CD14-positive monocyte (primary cell): ENCODE results near the gene MYO18A. TPM values are rescaled to one million over a fixed set of nuclear protein-coding genes. Genes with fewer than 3 reads are reported as not detected.

ENCODE experiments used
- DNase-seq, 3 donors: peaks; one replicate each; pipeline ENCODE4 v3.0.0-alpha.2; 2011 to 2022
- H2AFZ ChIP-seq: 2 replicates; pipeline ENCODE4 v1.6.0; 2012; ENCODE audit warnings: mild to moderate bottlenecking, low read depth, low read length, inconsistent platforms; ENCODE audit not compliant: insufficient read depth, poor library complexity, severe bottlenecking
- H3K27ac ChIP-seq, 2 donors: 1 replicate in 1 of 2; 2 replicates in 1 of 2; pipeline ENCODE4 v1.5.1; 2012 to 2013; ENCODE audit warnings: low read length in 2 of 2, control low read depth in 1 of 2, inconsistent platforms in 1 of 2, low read depth in 1 of 2, mild to moderate bottlenecking in 1 of 2
- H3K27me3 ChIP-seq, 2 donors: one replicate each; pipeline versions ENCODE4 v1.6.0 to v1.6.1; 2011 to 2013; ENCODE audit warnings: low read length in 2 of 2; ENCODE audit not compliant: control insufficient read depth in 2 of 2, insufficient read depth in 2 of 2
- H3K36me3 ChIP-seq, 2 donors: replicated peaks in 1 of 2; 1 replicate in 1 of 2; 2 replicates in 1 of 2; pipeline versions ENCODE4 v1.5.1 to v1.6.1; 2012 to 2013; ENCODE audit warnings: low read length in 2 of 2, control low read depth in 1 of 2, inconsistent platforms in 1 of 2, mild to moderate bottlenecking in 1 of 2; ENCODE audit not compliant: insufficient read depth in 2 of 2, control insufficient read depth in 1 of 2
- H3K4me1 ChIP-seq, 2 donors: 1 replicate in 1 of 2; 2 replicates in 1 of 2; pipeline versions ENCODE4 v1.5.1 to v1.6.1; 2012 to 2013; ENCODE audit warnings: low read length in 2 of 2, control low read depth in 1 of 2, inconsistent platforms in 1 of 2, mild to moderate bottlenecking in 1 of 2, moderate library complexity in 1 of 2; ENCODE audit not compliant: insufficient read depth in 2 of 2, control insufficient read depth in 1 of 2
- H3K4me2 ChIP-seq: replicated peaks from 2 replicates; pipeline ENCODE3; 2012; ENCODE audit warnings: low read length, moderate library complexity, mild to moderate bottlenecking; ENCODE audit not compliant: poor library complexity, severe bottlenecking; ENCODE audit errors: extremely low read depth
- H3K4me3 ChIP-seq, 3 experiments: fragments of 200-600 bp in 1 of 3; sonication (generic) in 1 of 3; replicated peaks in 1 of 3; 1 replicate in 2 of 3; 2 replicates in 1 of 3; pipeline ENCODE4 v1.5.1; 2011 to 2013; ENCODE audit warnings: low read length in 3 of 3, mild to moderate bottlenecking in 3 of 3, control low read depth in 2 of 3, low read depth in 2 of 3, inconsistent platforms in 1 of 3, moderate library complexity in 1 of 3
- H3K79me2 ChIP-seq: 2 replicates; pipeline ENCODE4 v1.6.0; 2012; ENCODE audit warnings: mild to moderate bottlenecking, control low read depth, inconsistent platforms, low read length, moderate library complexity; ENCODE audit not compliant: insufficient read depth
- H3K9ac ChIP-seq: 2 replicates; pipeline ENCODE4 v1.6.0; 2017; ENCODE audit warnings: low read length, mild to moderate bottlenecking; ENCODE audit not compliant: insufficient read depth, poor library complexity, severe bottlenecking
- H3K9me3 ChIP-seq, 2 donors: replicated peaks in 1 of 2; 1 replicate in 1 of 2; 2 replicates in 1 of 2; pipeline versions ENCODE4 v1.5.1 to v1.6.1; 2012 to 2013; ENCODE audit warnings: low read length in 2 of 2, control low read depth in 1 of 2; ENCODE audit not compliant: control insufficient read depth in 1 of 2, insufficient read depth in 1 of 2
- H4K20me1 ChIP-seq: 2 replicates; pipeline ENCODE4 v1.6.0; 2012; ENCODE audit warnings: mild to moderate bottlenecking, low read length, control low read depth, moderate library complexity; ENCODE audit not compliant: insufficient read depth
- H3K27ac Mint-ChIP-seq, 7 donors: one replicate each; pipeline ENCODE4 v1.8.0; 2020; ENCODE audit warnings: mild to moderate bottlenecking in 7 of 7, mixed read lengths in 7 of 7, moderate library complexity in 6 of 7, inconsistent platforms in 2 of 7
- H3K27me3 Mint-ChIP-seq, 3 donors: one replicate each; pipeline ENCODE4 v1.8.0; 2021 to 2022; ENCODE audit warnings: low read depth in 3 of 3, mild to moderate bottlenecking in 3 of 3, mixed read lengths in 3 of 3, moderate library complexity in 3 of 3, inconsistent platforms in 1 of 3
- H3K36me3 Mint-ChIP-seq, 2 donors: one replicate each; pipeline ENCODE4 v1.8.0; 2020; ENCODE audit warnings: mixed read lengths in 2 of 2, inconsistent platforms in 1 of 2, mild to moderate bottlenecking in 1 of 2
- H3K4me1 Mint-ChIP-seq: one replicate; pipeline ENCODE4 v1.8.0; 2020; ENCODE audit warnings: mild to moderate bottlenecking, mixed read lengths
- H3K4me3 Mint-ChIP-seq, 2 donors: one replicate each; pipeline ENCODE4 v1.8.0; 2020; ENCODE audit warnings: mild to moderate bottlenecking in 2 of 2, mixed read lengths in 2 of 2, moderate library complexity in 1 of 2
- H3K9me3 Mint-ChIP-seq, 7 donors: one replicate each; pipeline ENCODE4 v1.8.0; 2020 to 2022; ENCODE audit warnings: mixed read lengths in 7 of 7, mild to moderate bottlenecking in 6 of 7, moderate library complexity in 6 of 7, inconsistent platforms in 2 of 7
- CTCF ChIP-seq: fragments of 200-600 bp; IDR thresholded peaks from one replicate; pipeline ENCODE4 v1.8.0; 2022; ENCODE audit warnings: antibody characterized with exemption, mild to moderate bottlenecking
- WGBS: methylation state at CpG from one replicate; pipeline ENCODE4 v1.1.5; 2013; ENCODE audit warnings: missing lambda C conversion rate; ENCODE audit not compliant: insufficient coverage; 5-methylcytosine and 5-hydroxymethylcytosine counted together
- intact Hi-C, 2 donors: fragments of 100-400 bp; cut with micrococcal nuclease; formaldehyde crosslinking; loops; one replicate each; pipeline versions ENCODE4 v1.15.0 to v1.15.1; 2023
- polyA plus RNA-seq, 3 donors: library from polyadenylated mRNA; depleted of rRNA in 1 of 3; unstranded in 2 of 3; stranded (reverse) in 1 of 3; fragments of 300-500 nt in 2 of 3; fragments of >200 nt in 1 of 3; fragmentation: Illumina TruSeq in 2 of 3; gene quantifications; 1 replicate in 2 of 3; 2 replicates in 1 of 3; pipeline ENCODE4 v1.2.3, GENCODE V29; 2012 to 2021

The MYO18A gene
- polyA plus RNA-seq, 3 donors: 6.3 to 40.2 (median 11.0) TPM

- no peak overlapping the region for H3K9ac ChIP-seq
- Mint-ChIP-seq H3K4me3 (no peak overlapping the region), H3K4me1 (peaks cover 62% of the 10 kb centered on the region), H3K36me3 (peaks cover 0 to 5% of the 10 kb centered on the region in 2 donors), H3K9me3 (peaks cover 0 to 2% (median 0%) of the 10 kb centered on the region in 7 donors), H3K27ac (peak overlapping the region; percentile 61 to 85 (median 80)), H3K27me3 (no peaks in the 10 kb centered on the region)
- H3K27me3 ChIP-seq: no peaks in the 10 kb centered on the region
- no peak overlapping the region for H3K4me3 ChIP-seq
- DNase-seq: peak; percentile 55 to 70 (median 56)
- peaks cover 65 to 78% of the 10 kb centered on the region in 2 donors for H3K4me1 ChIP-seq
- WGBS: 6% methylated on average over 2 of the region's 2 CpGs
- peaks cover 65% of the 10 kb centered on the region for H3K79me2 ChIP-seq
- H2AFZ ChIP-seq: no peak overlapping the region
- intact Hi-C loops: loop anchor here (1.0 to 5.0 kb wide), 2 partner anchors 20 to 148 kb away; partner anchors contain the start of gene NUFIP2 (in 2 of the 2)
- no peaks in the 10 kb centered on the region for H3K36me3 ChIP-seq
- peak overlapping the region; percentile 43 to 45 for H3K27ac ChIP-seq
- no peaks in the 10 kb centered on the region for H3K9me3 ChIP-seq
- peaks cover 11% of the 10 kb centered on the region for H4K20me1 ChIP-seq
- TF ChIP-seq CTCF: peak; percentile 61
- H3K4me2 ChIP-seq: no peak overlapping the region
These were observed 36.3 kb downstream of the MYO18A start for GRCh38 chr17:29143894-29144293.

DNA sequence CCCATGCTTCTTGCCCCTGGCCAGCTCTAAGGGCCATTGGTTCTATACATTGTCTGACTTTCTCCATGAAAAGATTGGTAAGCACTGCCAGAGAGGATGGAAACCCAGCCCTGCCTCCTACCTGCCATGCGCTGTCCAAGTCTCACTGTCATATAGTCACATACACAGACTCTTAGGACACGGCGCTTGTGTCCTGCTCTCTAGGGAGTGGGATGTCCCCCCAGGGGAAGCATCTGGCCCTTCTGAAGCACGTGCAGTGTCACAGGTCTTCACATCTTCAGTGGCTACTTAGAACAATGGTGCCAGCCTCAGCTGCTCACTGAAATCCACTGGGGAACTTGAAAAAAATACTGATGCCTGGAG, 38.7 kb downstream of the MYO18A start:
- H3K36me3 Mint-ChIP-seq: peaks cover 7 to 12% of the 10 kb centered on the region in 2 donors
- peaks cover 70 to 93% of the 10 kb centered on the region in 2 donors for H3K4me1 ChIP-seq
- H3K4me3 Mint-ChIP-seq: peak overlapping the region; percentile 87 to 98
- no peaks in the 10 kb centered on the region for H3K9me3 ChIP-seq
- H3K27ac ChIP-seq: peak overlapping the region; percentile 78 to 90
- H3K27me3 Mint-ChIP-seq: no peaks in the 10 kb centered on the region
- H4K20me1 ChIP-seq: peaks cover 23% of the 10 kb centered on the region
- no peaks in the 10 kb centered on the region for H3K27me3 ChIP-seq
- peaks cover 81% of the 10 kb centered on the region for H3K79me2 ChIP-seq
- peak overlapping the region; percentile 72 to 96 (median 75) for H3K4me3 ChIP-seq
- H3K4me1 Mint-ChIP-seq: peaks cover 74% of the 10 kb centered on the region
- no peak for DNase-seq
- no peak overlapping the region for H3K9ac ChIP-seq
- no peaks in the 10 kb centered on the region for H3K9me3 Mint-ChIP-seq
- intact Hi-C loops: loop anchor here (2.0 to 5.0 kb wide), 2 partner anchors 15 to 151 kb away; partner anchors contain the start of gene NUFIP2 (in 2 of the 2)
- H3K4me2 ChIP-seq: peak overlapping the region; percentile 100
- TF ChIP-seq CTCF: no peak
- H3K27ac Mint-ChIP-seq: peak overlapping the region; percentile 93 to 99 (median 96)
- H2AFZ ChIP-seq: peak overlapping the region; percentile 72
- H3K36me3 ChIP-seq: peaks cover 0 to 6% of the 10 kb centered on the region in 2 donors
- 0% methylated on average over 1 of the region's 4 CpGs for WGBS
